SK-N-MC (cell line): ENCODE data around the gene B9D1.

ENCODE experiments used
- EZH2 ChIP-seq: fragments of 200-600 bp; sonication (generic); IDR thresholded peaks from one replicate; pipeline ENCODE4 v1.6.1; 2017; ENCODE audit warnings: antibody characterized with exemption
- FOXP2 ChIP-seq: optimal IDR thresholded peaks from 2 replicates; pipeline ENCODE3; 2011; ENCODE audit warnings: mild to moderate bottlenecking, moderate library complexity; ENCODE audit not compliant: insufficient read depth; ENCODE audit errors: extremely low read length, control extremely low read depth
- POLR2AphosphoS5 ChIP-seq: IDR thresholded peaks from 2 replicates; pipeline ENCODE4 v1.6.1; 2012; ENCODE audit warnings: mild to moderate bottlenecking, low read depth, low read length, borderline replicate concordance

DNA sequence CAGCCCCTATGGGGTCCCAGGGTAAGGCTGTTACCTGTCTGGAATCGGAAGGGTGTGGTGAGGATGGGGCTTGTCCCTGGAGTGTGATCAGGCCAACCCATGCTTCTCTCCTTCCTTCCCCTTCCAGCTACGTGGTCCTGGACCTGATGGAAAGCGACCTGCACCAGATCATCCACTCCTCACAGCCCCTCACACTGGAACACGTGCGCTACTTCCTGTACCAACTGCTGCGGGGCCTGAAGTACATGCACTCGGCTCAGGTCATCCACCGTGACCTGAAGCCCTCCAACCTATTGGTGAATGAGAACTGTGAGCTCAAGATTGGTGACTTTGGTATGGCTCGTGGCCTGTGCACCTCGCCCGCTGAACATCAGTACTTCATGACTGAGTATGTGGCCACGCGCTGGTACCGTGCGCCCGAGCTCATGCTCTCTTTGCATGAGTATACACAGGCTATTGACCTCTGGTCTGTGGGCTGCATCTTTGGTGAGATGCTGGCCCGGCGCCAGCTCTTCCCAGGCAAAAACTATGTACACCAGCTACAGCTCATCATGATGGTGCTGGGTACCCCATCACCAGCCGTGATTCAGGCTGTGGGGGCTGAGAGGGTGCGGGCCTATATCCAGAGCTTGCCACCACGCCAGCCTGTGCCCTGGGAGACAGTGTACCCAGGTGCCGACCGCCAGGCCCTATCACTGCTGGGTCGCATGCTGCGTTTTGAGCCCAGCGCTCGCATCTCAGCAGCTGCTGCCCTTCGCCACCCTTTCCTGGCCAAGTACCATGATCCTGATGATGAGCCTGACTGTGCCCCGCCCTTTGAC lies 18.2 kb upstream of the B9D1 start:
- TF ChIP-seq EZH2 (no peak), FOXP2 (no peak), POLR2AphosphoS5 (no peak)
